Calu3 (cell line): ENCODE measurements around the gene HIVEP1. TPM values are rescaled to one million over a fixed set of nuclear protein-coding genes. Genes with fewer than 3 reads are reported as not detected.

Source experiments
- BruUV-seq: library from RNA; stranded (reverse); fragments of 400-500 nt; replicated peaks from 2 replicates; lab custom pipeline; 2021; lab: Mats Ljungman, UMichigan
- CTCF ChIA-PET: fragments of 300-600 bp; sonication (Branson Sonifier 250); formaldehyde crosslinking; loops from one replicate; lab custom pipeline; 2022; ENCODE audit warnings: antibody characterized with exemption; lab: Charles Lee
- DNase-seq: peaks from one replicate; pipeline ENCODE4 v3.0.0; 2022
- H3K27ac Mint-ChIP-seq: one replicate; pipeline ENCODE4 v1.8.0; 2022; ENCODE audit warnings: mixed read lengths; ENCODE audit not compliant: unreplicated experiment
- H3K27me3 Mint-ChIP-seq: one replicate; pipeline ENCODE4 v1.8.0; 2022; ENCODE audit warnings: mixed read lengths; ENCODE audit not compliant: unreplicated experiment
- H3K36me3 Mint-ChIP-seq: one replicate; pipeline ENCODE4 v1.8.0; 2022; ENCODE audit warnings: mild to moderate bottlenecking, moderate library complexity, mixed read lengths; ENCODE audit not compliant: insufficient read depth, unreplicated experiment
- H3K4me1 Mint-ChIP-seq: one replicate; pipeline ENCODE4 v1.8.0; 2022; ENCODE audit warnings: mild to moderate bottlenecking, low read depth, mixed read lengths; ENCODE audit not compliant: unreplicated experiment
- H3K4me3 Mint-ChIP-seq: one replicate; pipeline ENCODE4 v1.8.0; 2022; ENCODE audit warnings: mild to moderate bottlenecking, low read depth, moderate library complexity, mixed read lengths; ENCODE audit not compliant: unreplicated experiment
- H3K9me3 Mint-ChIP-seq: one replicate; pipeline ENCODE4 v1.8.0; 2022; ENCODE audit warnings: low read depth, mixed read lengths; ENCODE audit not compliant: unreplicated experiment
- intact Hi-C: fragments of 100-400 bp; cut with micrococcal nuclease; formaldehyde crosslinking; loops from one replicate; pipeline ENCODE4 v1.10.0; 2022; ENCODE audit not compliant: unreplicated experiment
- total RNA-seq: library from RNA; stranded (reverse); gene quantifications from 2 replicates; pipeline ENCODE4 v1.2.3, GENCODE V29; 2022
- TF ChIP-seq, protein P1 (sequence below): fragments of 200-600 bp; IDR thresholded peaks from one replicate; pipeline ENCODE4 v1.8.0; 2022; ENCODE audit warnings: antibody characterized with exemption; ENCODE audit not compliant: unreplicated experiment

The HIVEP1 gene
- total RNA-seq, 1 experiment from 2014 or later: 16.1 TPM

DNA sequence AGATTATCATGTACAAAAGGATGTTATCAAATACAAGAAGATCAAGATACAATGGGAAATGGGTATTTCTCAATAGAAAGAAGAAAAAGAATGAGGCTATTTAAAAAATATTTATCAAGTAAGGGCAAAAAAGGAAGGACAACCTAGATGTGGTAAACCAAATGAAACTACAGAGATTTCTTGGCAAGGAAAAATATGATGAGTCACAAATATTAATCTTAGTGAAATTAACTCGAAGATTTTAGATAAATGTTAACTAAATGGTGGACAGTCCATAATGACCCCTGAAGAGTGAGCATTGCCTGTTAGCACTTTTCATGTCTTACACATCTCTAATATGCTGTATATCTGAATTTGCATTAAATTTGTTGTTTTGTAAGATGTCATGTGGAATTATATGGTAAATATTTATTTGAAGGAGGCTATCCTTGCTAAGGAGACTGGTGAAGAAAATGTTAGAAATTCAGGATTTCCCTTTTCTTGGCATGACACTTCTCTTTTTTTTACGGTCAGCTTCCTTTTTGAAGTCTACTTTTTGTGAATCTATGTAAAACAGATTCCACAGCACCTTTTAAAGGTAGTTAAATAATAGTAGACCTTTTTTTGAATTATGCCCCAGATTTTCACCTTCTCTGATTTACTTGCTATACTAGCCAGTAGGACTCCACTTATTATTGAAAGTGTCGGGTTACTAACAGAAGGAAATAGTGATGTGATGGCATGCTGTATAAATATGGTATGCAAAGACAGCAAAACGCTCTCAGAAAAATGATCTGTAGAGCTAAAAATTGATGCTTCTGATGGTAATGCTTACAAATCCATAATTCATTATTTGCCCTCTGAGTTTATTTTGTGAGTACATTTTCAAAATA lies 120.5 kb downstream of the HIVEP1 start:
- no peak for DNase-seq
- BruUV-seq: no TSS peak
- H3K27ac Mint-ChIP-seq: no peak overlapping the region
- H3K36me3 Mint-ChIP-seq: no peaks in the 10 kb centered on the region
- no peaks in the 10 kb centered on the region for H3K27me3 Mint-ChIP-seq
- H3K4me1 Mint-ChIP-seq: no peaks in the 10 kb centered on the region
- CTCF ChIA-PET: no interaction called here
- TF ChIP-seq, protein P1, sequence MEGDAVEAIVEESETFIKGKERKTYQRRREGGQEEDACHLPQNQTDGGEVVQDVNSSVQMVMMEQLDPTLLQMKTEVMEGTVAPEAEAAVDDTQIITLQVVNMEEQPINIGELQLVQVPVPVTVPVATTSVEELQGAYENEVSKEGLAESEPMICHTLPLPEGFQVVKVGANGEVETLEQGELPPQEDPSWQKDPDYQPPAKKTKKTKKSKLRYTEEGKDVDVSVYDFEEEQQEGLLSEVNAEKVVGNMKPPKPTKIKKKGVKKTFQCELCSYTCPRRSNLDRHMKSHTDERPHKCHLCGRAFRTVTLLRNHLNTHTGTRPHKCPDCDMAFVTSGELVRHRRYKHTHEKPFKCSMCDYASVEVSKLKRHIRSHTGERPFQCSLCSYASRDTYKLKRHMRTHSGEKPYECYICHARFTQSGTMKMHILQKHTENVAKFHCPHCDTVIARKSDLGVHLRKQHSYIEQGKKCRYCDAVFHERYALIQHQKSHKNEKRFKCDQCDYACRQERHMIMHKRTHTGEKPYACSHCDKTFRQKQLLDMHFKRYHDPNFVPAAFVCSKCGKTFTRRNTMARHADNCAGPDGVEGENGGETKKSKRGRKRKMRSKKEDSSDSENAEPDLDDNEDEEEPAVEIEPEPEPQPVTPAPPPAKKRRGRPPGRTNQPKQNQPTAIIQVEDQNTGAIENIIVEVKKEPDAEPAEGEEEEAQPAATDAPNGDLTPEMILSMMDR: no peak
- H3K9me3 Mint-ChIP-seq: no peaks in the 10 kb centered on the region
- intact Hi-C loops: no loop called here
- no peak overlapping the region for H3K4me3 Mint-ChIP-seq

DNA sequence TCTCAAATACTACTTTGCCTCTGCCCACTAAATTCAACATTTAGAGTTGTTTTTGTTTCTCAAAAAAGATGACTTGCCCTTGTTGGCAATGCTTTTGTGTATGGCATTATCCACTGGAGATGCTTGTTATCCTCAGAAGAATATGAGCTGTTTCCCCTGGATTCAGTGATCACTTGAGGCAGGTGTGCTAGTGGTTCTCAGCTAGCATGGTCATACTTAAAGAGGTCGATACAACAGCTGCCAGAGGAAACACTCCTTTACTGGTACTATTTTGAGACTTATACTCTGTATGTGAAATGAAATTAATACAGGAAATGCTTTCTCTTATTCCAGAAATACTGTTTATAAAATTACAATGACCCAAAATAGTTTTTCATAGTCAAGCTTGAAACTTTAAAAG lies 122.5 kb downstream of the HIVEP1 start:
- H3K9me3 Mint-ChIP-seq: no peaks in the 10 kb centered on the region
- CTCF ChIA-PET: interaction anchor here (0.6 to 1.3 kb wide), 2 partner anchors 114 to 525 kb away, joined by 4 read pairs; no protein-coding TSS in a partner anchor
- no peak overlapping the region for H3K4me3 Mint-ChIP-seq
- intact Hi-C loops: no loop called here
- TF ChIP-seq, protein P1: no peak
- no peak for DNase-seq
- H3K27me3 Mint-ChIP-seq: no peaks in the 10 kb centered on the region
- H3K27ac Mint-ChIP-seq: no peak overlapping the region
- no peaks in the 10 kb centered on the region for H3K36me3 Mint-ChIP-seq
- no TSS peak for BruUV-seq
- no peaks in the 10 kb centered on the region for H3K4me1 Mint-ChIP-seq

DNA sequence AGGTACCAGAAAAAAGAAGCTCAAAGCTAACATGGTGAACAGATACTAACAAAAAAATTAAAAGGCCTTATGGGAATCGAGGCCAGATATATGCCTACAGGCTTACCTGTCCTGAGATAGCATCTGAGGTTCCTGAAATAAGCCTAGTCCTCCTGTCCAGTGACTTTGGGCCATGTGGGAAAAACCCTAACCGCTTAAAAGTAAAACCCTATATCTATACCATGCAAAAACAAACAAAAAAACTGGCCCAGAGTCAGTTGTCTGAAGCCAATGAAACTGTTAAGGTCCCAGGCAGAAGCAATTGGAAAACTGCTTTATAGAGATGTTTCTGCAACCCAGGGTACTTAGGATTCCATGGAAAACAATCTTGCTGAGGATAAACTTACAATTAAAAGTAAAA lies 122.9 kb downstream of the HIVEP1 start:
- no peaks in the 10 kb centered on the region for H3K36me3 Mint-ChIP-seq
- intact Hi-C loops: no loop called here

DNA sequence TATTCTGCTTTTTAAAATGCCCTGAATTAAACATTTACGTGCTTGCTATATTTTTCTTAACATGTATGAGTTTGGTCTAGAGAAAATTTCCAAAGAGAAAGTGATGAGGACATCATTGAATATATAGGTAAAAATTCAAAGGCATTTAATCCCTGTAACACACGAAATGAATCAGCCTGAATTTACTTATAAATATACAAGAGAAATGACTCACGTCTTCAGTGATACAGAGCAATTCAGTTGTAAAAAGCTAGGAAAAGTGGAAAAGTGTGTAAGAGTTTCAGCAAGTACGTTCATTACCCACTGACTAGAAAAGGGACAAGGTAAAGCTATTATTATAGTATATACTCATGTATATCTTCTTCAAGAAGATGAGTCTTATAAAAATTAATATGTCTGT lies 124.8 kb downstream of the HIVEP1 start:
- TF ChIP-seq, protein P1: no peak
- Mint-ChIP-seq H3K4me1 (no peaks in the 10 kb centered on the region), H3K36me3 (no peaks in the 10 kb centered on the region), H3K4me3 (no peak overlapping the region), H3K27me3 (no peaks in the 10 kb centered on the region), H3K27ac (no peak overlapping the region), H3K9me3 (peaks cover 2% of the 10 kb centered on the region)
- CTCF ChIA-PET: no interaction called here
- intact Hi-C loops: no loop called here
- no peak for DNase-seq
- BruUV-seq: no TSS peak

More for the DNA sequence above, 122.9 kb downstream of the HIVEP1 start:
- Mint-ChIP-seq H3K9me3 (no peaks in the 10 kb centered on the region), H3K4me3 (no peak overlapping the region), H3K27me3 (no peaks in the 10 kb centered on the region), H3K27ac (no peak overlapping the region), H3K4me1 (no peaks in the 10 kb centered on the region)
- no TSS peak for BruUV-seq
- no peak for DNase-seq
- CTCF ChIA-PET: interaction anchor here (0.6 to 1.3 kb wide), 2 partner anchors 114 to 524 kb away, joined by 4 read pairs; no protein-coding TSS in a partner anchor
- TF ChIP-seq, protein P1: no peak
